Peyer's patch (tissue), 4 donors: ENCODE measurements around the gene RNASEL.

Source experiments
- POLR2A ChIP-seq, 2 donors: fragments of 450-650 bp; IDR thresholded peaks; one replicate each; pipeline ENCODE4 v1.5.1; 2017; ENCODE audit warnings: antibody characterized with exemption in 2 of 2, mild to moderate bottlenecking in 2 of 2, moderate library complexity in 2 of 2
- TF ChIP-seq, protein P1 (sequence below), 6 experiments: fragments of 450-650 bp in 4 of 6; fragments of 200-600 bp in 2 of 6; sonication (generic) in 1 of 6; IDR thresholded peaks; one replicate each; pipeline ENCODE4 v1.5.1; 2017 to 2019; ENCODE audit warnings: antibody characterized with exemption in 6 of 6, mild to moderate bottlenecking in 3 of 6, moderate library complexity in 1 of 6

DNA sequence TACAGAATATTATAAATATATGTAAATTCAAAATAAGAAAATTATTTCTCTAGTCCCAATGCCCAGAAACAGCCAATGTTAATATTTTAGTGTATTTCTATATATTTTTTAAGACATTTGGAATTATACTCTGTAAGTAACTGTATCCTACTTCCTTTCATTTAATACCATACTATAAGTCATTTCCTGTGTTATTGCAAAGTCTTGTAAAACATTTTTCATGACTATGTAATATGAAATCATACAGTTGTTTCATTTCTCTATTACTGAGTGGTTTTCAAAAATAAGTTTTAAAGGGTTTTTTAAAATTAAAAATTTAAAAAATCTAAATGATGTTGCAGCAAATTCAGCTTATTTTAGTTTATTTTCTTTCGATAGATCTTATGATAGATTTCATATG is 2.0 kb downstream of the RNASEL start:
- TF ChIP-seq, protein P1, sequence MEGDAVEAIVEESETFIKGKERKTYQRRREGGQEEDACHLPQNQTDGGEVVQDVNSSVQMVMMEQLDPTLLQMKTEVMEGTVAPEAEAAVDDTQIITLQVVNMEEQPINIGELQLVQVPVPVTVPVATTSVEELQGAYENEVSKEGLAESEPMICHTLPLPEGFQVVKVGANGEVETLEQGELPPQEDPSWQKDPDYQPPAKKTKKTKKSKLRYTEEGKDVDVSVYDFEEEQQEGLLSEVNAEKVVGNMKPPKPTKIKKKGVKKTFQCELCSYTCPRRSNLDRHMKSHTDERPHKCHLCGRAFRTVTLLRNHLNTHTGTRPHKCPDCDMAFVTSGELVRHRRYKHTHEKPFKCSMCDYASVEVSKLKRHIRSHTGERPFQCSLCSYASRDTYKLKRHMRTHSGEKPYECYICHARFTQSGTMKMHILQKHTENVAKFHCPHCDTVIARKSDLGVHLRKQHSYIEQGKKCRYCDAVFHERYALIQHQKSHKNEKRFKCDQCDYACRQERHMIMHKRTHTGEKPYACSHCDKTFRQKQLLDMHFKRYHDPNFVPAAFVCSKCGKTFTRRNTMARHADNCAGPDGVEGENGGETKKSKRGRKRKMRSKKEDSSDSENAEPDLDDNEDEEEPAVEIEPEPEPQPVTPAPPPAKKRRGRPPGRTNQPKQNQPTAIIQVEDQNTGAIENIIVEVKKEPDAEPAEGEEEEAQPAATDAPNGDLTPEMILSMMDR (IDR thresholded peaks at IDR 0.05): no peak
- TF ChIP-seq POLR2A (IDR thresholded peaks at IDR 0.05): no peak
